NOMO-1 (cell line): Measurements from ENCODE around the gene FLT1.

ENCODE experiments used
- DNase-seq, 2 experiments: peaks; one replicate each; lab custom pipeline; 2025; ENCODE audit not compliant: unreplicated experiment in 2 of 2; lab: John Stamatoyannopoulos, UW

FLT1 gene

DNA sequence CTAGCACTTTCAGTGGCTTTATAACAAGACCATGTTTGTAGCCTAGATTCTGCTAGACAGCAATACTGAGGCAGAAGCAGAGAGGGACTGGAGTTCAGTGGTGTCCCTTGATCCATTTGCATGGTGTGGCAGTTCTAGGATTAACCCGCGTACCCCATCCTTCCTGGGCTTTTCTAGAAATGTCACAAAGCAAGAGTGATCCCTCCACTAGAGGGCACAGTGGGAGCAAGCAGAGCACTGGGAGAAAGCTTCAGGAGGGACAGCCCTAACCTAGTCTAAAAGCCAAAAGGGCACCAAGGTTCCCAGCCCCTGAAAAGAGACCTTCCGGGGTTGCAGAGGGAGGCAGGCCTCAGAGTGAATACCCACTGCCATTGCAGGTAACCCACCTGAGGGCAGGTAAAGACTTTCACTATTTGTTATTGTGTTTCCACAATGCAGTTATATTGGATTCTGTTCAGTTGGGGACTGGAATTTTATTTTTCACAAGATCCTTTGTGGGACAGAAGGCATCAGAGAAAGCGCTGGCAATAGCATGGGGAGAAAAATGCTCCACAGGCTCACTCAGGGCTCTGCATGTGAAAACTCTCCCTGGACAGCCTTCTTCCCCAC lies 170.6 kb downstream of the FLT1 start:
- peak; percentile 58 to 81 for DNase-seq

DNA sequence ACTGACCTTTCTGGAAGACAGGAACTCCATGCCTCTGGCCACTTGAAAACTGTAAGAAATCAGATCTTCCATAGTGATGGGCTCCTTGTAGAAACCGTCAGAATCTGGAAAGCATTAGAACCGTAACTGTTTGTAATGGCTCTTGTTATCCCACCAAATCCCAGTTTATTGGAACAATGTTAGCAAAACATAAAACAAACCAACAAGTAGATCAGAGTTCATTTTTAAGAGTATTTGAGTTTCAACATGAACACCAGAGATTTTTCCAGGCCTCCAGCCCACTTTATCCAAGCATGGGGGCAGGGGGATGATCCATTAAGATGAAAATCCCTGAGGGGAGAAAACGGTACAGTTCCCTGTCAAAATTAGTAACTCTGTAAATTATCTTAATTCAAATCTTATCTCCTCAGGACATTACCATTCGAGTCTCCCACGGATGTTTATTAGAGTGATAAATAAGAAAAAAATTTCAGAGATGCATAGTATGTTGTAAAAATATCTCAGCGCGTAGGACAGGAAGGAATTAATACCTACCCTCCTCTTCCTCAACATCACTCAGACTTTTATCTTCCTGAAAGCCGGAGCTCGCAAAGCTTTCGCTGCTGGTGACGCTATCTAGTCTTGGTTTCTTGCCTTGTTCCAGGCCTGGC lies 172.5 kb downstream of the FLT1 start:
- DNase-seq: no peak

DNA sequence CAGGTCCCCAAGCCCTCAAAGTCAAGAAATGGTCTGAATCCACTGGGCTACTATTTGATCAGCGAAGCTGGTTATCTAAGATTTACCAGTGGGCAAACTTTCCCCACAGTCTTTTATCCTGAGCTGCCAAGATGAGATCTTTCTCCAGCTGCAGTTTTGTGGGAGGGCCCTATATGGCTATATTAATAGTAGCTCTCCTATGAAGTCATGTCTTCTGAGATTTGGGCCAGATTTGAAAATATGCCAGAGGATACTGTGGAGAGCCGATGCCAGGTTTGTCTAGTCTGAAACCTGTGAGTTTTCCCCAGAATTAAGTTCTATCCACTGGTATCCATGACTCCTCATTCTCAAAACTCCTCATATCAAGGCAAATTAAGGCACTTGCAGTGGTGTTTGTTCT lies 173.2 kb downstream of the FLT1 start:
- no peak for DNase-seq

DNA sequence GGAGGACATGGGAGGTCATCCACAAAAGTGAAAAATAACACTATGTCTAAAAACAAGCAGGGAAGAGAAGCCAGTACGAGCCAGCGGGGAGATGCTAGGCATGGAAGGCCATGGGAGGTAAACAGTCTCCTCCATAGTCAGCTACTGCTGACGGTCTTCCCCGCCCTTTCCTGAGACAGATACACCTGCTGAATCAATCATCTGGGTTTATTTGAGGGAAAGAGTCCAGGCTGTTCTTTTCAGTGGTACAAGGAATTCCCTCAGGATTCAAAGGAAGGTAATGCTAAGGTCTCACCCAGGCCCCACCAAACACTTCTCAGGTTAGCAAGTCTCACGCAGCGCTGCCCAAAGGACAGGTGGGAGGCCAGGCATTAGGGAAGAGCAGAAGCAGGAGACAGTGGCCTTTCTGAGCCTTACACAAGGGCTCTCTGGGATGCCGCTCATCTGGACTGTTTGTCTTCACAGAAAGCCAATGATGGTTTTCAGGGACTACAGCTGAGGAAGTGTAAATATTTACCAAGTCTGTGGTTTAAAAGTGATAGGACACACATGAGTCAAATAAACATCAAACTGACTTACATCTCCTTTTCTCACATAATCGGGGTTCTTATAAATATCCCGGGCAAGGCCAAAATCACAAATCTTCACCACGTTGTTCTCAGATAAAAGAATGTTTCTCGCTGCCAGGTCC lies 173.9 kb downstream of the FLT1 start:
- no peak for DNase-seq

DNA sequence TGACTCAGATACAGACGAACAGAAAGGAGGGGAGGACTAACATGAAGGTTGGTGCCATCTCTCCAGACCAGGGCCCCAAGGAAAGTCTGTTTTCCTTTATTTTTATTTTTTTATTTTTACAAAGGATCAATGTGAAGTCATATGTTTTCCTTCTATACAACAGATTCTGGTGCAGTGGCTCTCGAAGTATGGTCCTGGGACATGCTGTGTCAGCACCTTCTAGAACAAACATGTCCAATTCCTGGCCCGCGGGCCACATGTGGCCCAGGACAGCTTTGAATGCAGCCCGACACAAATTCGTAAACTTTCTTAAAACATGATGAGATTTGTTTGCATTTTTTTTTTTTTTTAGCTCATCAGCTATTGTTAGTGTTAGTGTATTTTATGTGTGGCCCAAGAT lies 174.7 kb downstream of the FLT1 start:
- DNase-seq: no peak

DNA sequence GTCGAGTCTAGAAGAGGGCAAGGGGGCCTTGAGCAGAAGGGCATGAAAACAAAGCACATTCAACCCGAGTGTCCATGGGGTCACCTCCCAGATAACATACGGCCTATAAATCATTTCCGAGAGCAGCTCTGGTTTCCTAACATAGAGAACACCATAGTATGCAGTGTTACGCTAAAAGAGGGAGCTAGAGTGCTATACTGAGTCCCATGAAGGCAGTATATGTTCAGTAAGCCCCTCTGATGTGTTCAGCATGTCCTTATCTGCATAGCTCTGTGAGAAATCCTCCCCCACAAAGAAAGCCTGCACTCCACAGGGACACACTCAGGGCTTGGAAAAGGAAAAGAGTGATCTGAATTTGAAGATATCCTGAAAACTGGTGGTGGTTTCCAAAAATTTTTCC lies 175.4 kb downstream of the FLT1 start:
- no peak for DNase-seq

DNA sequence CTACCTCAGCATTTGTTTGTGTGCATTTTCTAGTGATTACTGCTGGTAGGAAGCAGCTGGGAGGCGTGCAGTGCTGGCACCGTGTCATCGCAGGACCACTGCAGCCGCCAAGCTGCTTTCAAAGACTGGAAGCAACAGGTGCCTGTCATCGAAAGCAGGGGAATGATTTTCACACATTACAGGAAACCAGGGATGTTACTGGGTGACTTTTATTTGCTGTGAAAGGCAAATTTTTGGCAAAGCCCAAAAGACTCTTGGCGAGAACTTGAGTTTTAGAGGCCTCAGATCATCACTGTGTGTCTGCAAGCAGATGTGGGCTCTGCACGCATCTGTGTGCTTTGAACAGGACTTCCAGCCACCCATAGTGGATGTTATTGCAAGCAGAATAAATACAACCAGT lies 176.4 kb downstream of the FLT1 start:
- DNase-seq: no peak

DNA sequence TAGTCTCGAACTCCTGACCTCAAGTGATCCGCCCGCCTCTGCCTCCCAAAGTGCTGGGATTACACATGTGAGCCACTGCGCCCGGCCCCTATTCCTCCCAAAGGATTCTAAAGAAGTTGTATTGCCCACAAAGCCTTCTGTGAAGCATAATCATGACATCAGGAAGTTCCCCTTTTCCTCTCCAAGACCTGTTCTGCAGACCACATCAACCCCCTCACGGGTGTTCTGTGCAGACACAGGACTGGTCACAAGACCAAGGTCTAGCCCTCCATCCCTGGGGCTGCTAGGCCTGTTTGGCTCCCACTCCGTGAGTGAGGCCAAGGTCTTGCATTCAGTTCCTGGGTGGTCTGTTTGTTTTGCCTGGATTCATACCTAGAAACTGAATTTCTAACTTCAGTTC lies 178.1 kb downstream of the FLT1 start:
- DNase-seq: peak in 1 of 2 experiments; percentile 65

DNA sequence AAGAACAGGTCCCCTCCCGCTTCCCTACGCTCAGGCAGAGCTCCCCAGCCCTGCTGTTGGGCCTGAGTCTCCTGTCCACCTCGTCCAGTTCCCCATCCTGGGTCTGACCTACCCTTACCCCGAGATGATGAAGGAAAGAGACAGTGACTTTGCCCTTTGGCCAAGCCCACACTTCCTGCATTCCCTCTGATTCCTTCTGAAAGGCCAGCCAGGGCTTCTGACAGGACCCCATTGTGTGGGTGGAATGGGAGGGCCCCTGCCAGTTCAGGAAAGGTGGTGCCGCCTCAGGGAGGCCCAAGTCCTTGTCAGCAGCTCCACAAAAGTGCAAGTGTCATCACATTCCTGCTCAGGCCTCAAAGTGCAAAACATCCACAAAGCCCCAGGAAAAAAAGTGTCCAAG lies 178.8 kb downstream of the FLT1 start:
- no peak for DNase-seq

DNA sequence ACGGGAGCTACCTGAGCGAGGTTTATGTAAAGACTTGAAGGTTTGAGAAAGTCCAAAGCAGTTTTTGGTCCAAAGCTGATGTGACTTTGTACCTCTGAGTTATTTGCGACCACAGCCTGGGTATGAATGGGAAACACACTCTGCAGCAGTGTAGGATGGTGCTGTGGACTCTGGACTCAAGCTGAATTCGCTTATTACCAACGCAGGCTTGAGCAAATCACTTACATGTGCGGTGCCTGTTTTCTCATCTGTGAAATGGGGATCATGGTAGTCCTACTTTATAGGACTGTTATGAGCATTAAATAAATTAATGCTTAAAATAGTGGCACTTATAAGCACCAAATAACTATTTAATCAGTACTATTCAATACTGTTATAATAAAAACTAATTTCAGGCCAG lies 180.0 kb downstream of the FLT1 start:
- no peak for DNase-seq

DNA sequence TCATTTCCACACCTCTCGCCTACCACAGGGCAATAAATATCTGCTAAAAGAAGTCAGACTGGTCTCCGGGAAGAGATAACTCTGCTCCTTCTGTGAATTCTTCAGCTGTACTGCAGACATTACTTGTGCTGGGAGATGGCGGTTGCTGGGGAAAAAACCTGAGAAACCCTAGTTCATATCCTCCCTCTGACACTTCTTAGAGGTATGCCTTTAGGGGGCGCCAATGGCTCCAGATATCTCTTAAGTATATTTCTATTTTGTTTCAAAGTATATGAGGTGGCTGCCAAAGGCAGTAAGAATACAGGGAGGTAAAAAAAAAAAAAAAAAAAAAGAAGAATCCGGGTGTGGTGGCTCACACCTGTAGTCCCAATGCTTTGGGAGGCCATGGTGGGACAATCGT lies 181.3 kb downstream of the FLT1 start:
- peak in 1 of 2 experiments; percentile 22 for DNase-seq

DNA sequence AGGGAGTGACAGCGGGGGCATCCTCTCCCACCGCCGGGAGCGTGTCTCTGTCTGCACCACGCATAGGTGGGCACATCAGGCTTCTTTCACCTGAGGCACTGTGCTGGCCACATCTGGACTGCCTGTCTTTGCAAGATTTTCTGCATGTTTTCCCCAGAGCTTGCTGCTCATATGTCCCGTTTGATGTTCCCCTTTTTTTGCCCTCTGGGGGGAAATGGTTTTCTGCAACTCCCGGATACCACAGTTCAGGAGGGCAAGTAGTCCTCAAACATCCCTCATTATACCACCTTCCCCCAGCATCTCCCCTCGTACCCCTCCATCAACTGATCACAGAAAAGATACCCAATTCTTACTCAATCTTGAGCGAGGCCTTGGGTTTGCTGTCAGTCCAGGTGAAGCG lies 188.6 kb downstream of the FLT1 start:
- peak in 1 of 2 experiments; percentile 25 for DNase-seq

DNA sequence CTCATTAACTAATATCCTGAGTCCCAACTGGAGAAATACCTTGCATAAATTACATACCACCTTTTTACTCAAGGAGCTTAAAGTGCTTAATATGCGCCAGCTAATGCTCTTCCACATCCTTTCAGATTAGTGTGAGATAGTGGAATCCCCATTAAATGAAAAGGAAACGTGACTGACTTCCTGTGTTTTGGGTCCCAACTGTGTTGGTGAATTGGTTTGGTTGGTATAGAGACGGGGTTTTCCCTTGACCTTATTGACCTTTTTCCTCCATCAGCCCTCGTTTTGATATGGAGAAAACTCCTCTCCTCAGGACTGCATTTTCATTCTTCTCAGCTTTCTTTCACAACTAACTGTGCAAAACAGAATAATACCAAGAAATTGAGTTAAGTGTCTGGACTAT lies 193.1 kb downstream of the FLT1 start:
- no peak for DNase-seq

DNA sequence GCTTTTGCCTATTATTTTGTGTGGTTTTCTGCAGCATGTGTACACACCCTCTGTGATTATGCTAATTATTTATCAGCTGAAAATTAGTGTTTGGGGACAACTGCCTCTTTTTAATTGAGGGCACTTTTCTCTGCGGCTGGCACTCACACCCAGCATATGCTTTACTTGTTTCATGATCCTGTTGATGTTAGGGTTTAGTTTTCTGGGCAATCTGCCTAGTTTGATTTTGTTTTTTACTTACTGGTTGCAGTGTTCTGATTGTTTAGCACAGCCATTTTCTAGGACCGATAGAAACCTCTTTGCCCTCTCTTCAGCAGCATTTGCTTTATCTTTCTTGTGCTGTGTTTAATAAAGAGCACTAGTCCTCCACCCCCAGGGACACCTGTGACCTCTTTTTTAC lies 195.0 kb downstream of the FLT1 start:
- DNase-seq: no peak

DNA sequence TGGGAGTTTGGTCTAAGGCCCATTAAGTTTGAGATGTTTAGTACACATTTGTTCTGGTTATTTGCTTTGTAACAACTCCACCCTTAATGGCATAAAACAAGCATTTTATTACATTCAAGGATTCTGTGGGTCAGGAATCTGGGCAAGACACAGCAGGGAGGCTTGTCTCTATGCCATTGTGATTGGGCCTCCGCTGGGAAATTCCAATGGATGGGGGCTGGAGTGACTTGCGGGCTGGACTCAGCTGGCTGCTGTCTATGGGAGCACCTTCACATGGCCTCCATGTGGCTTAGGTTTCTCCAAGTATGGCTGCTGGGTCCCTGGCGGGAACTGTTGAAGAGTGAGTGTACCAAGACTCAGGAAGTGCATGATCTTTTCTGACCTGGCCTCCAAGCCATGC lies 197.6 kb downstream of the FLT1 start:
- DNase-seq: no peak

DNA sequence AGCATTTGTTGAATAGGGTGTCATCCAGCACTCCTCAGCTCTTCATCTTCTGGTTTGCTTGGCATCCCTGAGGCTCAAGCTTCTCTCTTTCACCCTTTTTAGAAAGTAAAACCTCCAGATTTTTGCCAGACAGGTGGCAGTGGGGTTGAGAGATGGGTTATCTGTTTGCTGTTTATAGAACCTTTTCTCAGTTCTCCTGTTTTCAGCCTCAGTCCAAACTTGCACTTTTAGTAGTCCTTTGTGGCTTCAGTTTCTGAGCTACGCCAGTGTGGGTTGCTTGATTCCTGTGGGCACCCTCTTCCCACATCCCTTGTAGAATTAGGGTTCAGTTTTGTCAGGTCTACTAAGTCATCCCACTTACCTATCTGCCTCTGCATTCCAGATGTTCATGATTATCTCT lies 208.7 kb downstream of the FLT1 start:
- no peak for DNase-seq

DNA sequence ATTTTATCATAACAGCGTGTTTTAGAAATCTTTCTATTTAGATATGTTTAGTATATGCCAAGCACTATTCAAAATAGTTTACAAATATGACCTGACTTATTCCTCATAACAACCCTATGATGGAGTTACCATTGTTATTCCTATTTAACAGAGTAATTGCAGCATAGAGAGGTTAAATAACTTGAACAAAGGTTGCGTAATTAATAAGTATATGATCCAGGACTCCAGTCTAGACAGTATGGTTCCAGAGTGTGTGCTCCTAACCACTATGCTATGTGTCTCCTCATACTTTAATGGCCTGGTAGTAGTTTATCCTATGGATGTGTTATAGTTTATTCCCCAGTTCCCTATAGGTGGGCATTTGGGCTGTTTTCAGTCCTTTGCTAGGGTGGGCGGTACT lies 211.3 kb downstream of the FLT1 start:
- no peak for DNase-seq

DNA sequence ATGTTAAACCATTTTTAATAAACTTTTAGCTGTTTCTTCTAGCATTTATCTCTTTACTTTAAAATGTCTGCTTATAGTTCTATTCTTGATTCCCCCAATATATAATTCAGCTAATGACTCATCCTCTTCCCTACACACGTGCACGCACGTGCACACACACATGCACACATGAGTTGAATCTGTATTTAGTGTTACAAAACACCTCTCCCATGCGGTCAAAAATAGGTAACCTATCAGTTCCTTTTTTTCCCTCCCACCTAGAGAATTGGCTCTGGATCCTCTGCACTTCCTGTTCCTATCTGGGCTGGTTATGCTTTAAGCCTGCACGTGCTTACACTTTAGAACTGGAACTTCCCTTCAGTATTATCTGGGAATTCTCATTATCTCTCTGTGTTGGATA lies 212.5 kb downstream of the FLT1 start:
- DNase-seq: peak in 1 of 2 experiments; percentile 19

DNA sequence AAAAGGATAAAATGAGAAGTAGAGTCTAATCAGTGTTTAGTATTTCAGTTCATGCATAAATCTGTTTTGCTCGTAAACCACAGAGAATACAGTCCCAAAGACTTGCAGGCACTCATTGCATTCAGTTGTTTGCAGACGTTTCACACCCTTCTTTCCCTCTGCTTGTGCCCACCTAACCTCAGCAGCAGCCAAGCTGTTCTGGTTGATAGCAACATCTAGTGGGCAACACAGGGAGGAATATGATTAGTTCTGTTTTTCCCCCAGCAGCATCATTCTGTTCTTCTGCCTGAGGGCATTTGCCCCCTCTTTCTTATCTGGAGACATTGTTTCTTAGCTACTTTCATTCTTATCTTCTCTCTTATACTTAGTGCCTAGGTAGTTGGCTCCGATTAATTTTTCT lies 221.0 kb downstream of the FLT1 start:
- peak in 1 of 2 experiments; percentile 28 for DNase-seq

DNA sequence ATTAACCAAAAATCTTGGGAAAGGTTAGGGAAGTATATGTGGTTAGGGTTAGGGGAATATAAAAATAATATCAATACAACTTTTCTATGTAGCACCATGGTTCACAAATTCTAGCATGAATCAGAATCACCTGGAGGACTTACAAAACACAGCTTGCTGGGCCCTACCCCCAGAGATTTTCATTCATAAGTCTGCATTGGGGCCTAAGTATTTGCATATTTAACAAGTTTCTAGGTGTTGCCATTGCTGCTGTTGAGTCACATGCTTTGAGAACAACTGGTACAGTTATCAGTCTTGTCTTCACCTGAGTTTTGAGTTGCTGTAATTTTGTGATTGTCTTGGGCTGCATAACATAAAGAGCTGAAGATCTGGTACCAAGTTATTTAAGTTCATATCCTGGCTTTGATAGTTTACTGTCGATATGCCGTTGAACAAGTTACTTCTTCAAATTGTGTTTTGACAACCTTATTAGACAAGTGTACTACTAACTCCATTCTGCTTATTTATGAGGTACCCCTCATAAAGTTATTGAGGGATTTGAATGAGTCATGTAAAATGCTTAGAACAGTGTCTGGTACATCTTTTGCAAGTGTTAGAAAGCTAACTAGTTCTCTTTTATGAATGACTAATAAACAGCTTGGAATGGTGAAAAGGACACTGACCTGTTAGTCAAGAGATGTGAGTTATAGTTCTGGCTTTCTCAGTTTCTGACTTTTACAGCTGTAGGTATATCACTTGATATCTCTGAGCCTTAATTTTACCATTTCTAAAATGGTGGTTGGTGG lies 223.7 kb downstream of the FLT1 start:
- DNase-seq: peak in 1 of 2 experiments; percentile 72

DNA sequence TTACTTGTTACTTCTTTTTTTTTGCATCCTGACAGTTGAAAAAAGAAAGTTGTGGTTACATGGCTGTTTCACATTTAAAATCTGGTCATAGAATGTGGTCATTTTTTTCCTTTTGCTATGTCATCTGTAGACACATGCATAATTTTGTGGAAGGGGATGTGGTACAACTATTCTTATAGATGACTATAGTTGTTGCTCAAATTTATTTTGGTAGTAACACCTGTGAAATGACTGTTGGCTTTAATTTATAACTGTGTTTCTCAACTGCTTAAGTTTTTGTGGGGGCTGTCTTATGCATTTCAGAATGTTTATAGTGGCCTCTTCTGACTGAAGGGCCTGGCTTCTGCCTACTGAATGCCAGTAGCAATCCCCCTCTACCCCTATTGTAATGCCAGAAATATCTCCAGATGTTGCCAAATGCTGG lies 226.1 kb downstream of the FLT1 start:
- DNase-seq: peak; percentile 95 to 100
